ENCODE data around the gene MYO16.

GRCh38 chr13:109154546-109154945 lies 525.1 kb downstream of the MYO16 start:
- no peak for TF ChIP-seq CTCF (IDR thresholded peaks at IDR 0.05)
- TF ChIP-seq POLR2A (IDR thresholded peaks at IDR 0.05), result no peak
- TF ChIP-seq POLR2AphosphoS5 (IDR thresholded peaks at IDR 0.05), result no peak
- no peak for TF ChIP-seq EP300 (IDR thresholded peaks at IDR 0.05)
